DOHH2 (cell line): ENCODE results near the gene KNSTRN.
A peak's percentile ranks its signal among the peaks of the same experiment; 100 is the strongest.

Experiments
- CTCF ChIP-seq: fragments of 200-600 bp; sonication (generic); IDR thresholded peaks from one replicate; pipeline ENCODE4 v1.5.1; 2014; ENCODE audit warnings: antibody characterized with exemption, mild to moderate bottlenecking, low read depth, low read length; ENCODE audit not compliant: poor library complexity, severe bottlenecking
- EZH2phosphoT487 ChIP-seq: fragments of 200-600 bp; sonication (generic); IDR thresholded peaks from 2 replicates; pipeline ENCODE4 v1.6.1; 2017; ENCODE audit warnings: borderline replicate concordance, mild to moderate bottlenecking, antibody characterized with exemption, low read length, moderate library complexity, mixed read lengths

- TF ChIP-seq CTCF, result no peak
- TF ChIP-seq EZH2phosphoT487, result peak; percentile 82; the same call in 1 of the 2 replicates
These were observed 53.2 kb downstream of the KNSTRN start for GRCh38 chr15:40435710-40436089.
